Duodenal mucosa (tissue), 2 donors: ENCODE data around the gene USP30.

ENCODE experiments used
- H3K27ac ChIP-seq: one replicate; pipeline ENCODE4 v1.7.0; 2013; ENCODE audit warnings: low read depth, low read length
- H3K27me3 ChIP-seq, 2 donors: one replicate each; pipeline ENCODE4 v1.7.0; 2013; ENCODE audit warnings: low read length in 2 of 2, control low read depth in 1 of 2; ENCODE audit not compliant: insufficient read depth in 2 of 2, control insufficient read depth in 1 of 2
- H3K36me3 ChIP-seq, 2 donors: one replicate each; pipeline ENCODE4 v1.7.0; 2013; ENCODE audit warnings: low read length in 2 of 2, control low read depth in 1 of 2; ENCODE audit not compliant: insufficient read depth in 2 of 2, control insufficient read depth in 1 of 2
- H3K4me1 ChIP-seq, 2 donors: one replicate each; pipeline ENCODE4 v1.7.0; 2013; ENCODE audit warnings: low read length in 2 of 2, control low read depth in 1 of 2; ENCODE audit not compliant: insufficient read depth in 2 of 2, control insufficient read depth in 1 of 2
- H3K4me3 ChIP-seq, 2 donors: one replicate each; pipeline ENCODE4 v1.7.0; 2013; ENCODE audit warnings: low read length in 2 of 2, low read depth in 1 of 2
- H3K9ac ChIP-seq, 2 donors: one replicate each; pipeline ENCODE4 v1.7.0; 2013; ENCODE audit warnings: low read length in 2 of 2, low read depth in 1 of 2
- H3K9me3 ChIP-seq, 2 donors: one replicate each; pipeline ENCODE4 v1.7.0; 2013; ENCODE audit warnings: low read length in 2 of 2, control low read depth in 1 of 2; ENCODE audit not compliant: control insufficient read depth in 1 of 2

USP30 gene

DNA sequence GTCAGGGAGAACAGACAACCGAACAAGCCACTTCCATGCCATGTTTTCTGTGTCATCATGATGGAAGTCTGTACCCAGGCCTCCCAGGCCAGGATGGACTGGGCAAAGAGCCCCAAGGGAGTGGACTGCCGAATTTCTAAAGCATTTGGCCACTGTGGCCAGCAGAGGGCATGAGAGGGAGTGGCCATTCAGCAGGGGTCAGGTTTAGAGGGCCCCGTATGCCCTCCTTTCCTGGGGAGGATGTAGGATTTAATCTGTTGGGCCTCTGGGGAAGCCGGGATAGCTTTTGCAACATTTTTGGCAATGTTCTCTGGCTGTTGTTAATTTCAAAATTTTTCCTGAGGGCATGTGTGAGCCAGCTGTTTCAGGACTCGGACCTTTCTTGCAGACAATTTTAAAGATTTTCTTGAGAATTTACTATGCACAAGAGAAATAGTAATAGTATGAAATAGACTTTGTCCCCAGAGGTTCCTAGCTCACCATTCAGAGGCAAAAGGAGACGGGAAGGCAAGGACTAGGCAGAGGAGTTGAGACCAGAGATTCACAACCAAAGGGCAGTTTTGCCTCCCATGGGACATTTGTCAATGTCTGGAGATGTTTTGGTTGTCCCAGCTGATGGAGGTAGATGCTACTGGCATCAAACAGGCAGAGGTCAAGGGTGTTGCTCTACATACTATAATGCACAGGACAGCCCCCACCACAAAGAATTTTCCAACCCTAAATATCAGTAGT is 82.0 kb downstream of the USP30 start:
- Histone ChIP-seq H3K36me3 (peaks cover 0 to 7% of the 10 kb centered on the region in 2 donors), H3K9me3 (no peaks in the 10 kb centered on the region), H3K27me3 (no peaks in the 10 kb centered on the region), H3K4me1 (peaks cover 0 to 4% of the 10 kb centered on the region in 2 donors), H3K9ac (no peak overlapping the region), H3K27ac (no peak overlapping the region), H3K4me3 (no peak overlapping the region)

DNA sequence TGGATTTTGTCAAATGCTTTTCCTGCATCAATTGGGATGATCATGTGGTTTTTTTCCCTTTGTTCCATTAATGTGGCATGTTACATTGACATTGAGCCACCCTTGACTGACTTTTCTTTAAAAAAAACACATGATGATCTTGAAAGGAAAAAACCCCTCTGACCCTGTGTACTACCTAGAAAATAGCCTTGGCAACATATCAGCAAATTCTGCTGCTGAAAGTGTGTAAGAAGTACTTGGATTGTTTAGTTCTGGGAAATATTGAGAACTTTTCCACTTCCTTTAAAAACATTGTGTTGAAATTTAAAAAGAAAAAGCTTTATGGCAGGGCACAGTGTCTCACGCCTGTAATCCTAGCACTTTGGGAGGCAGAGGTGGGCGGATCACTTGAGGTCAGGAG is 84.7 kb downstream of the USP30 start:
- H3K36me3 ChIP-seq, result peaks cover 6 to 17% of the 10 kb centered on the region in 2 donors
- no peak overlapping the region for H3K27ac ChIP-seq
- no peaks in the 10 kb centered on the region for H3K27me3 ChIP-seq
- peaks cover 0 to 4% of the 10 kb centered on the region in 2 donors for H3K4me1 ChIP-seq
- H3K9ac ChIP-seq, result no peak overlapping the region
- no peak overlapping the region for H3K4me3 ChIP-seq
- no peaks in the 10 kb centered on the region for H3K9me3 ChIP-seq
